Psoas muscle (tissue), 8 donors: Measurements from ENCODE around the gene FYN. TPM values are rescaled to one million over a fixed set of nuclear protein-coding genes. Genes with fewer than 3 reads are reported as not detected.

Experiments used
- ATAC-seq, 4 donors: fragments of 200-7000 bp; cut with Tn5 transposase; one replicate each; pipeline ENCODE4 v1.9.1; 2020; ENCODE audit warnings: moderate library complexity in 3 of 4, mild to moderate bottlenecking in 2 of 4
- DNase-seq, 2 donors: peaks; one replicate each; pipeline ENCODE4 v3.0.0-alpha.2; 2020
- H3K27ac ChIP-seq: fragments of 200-600 bp; one replicate; pipeline ENCODE4 v1.8.0; 2022
- H3K27me3 ChIP-seq, 3 donors: fragments of 200-600 bp in 1 of 3; one replicate each; pipeline versions ENCODE4 v1.6.1 to v1.8.0; 2013 to 2022; ENCODE audit warnings: low read length in 2 of 3, mild to moderate bottlenecking in 2 of 3, moderate library complexity in 1 of 3; ENCODE audit not compliant: insufficient read depth in 3 of 3
- H3K36me3 ChIP-seq, 2 donors: fragments of 200-600 bp in 1 of 2; one replicate each; pipeline versions ENCODE4 v1.6.1 to v1.8.0; 2013 to 2022; ENCODE audit warnings: low read depth in 1 of 2, mild to moderate bottlenecking in 1 of 2, moderate library complexity in 1 of 2; ENCODE audit not compliant: insufficient read depth in 1 of 2
- H3K4me1 ChIP-seq: fragments of 200-600 bp; one replicate; pipeline ENCODE4 v1.8.0; 2022
- H3K4me3 ChIP-seq: fragments of 200-600 bp; one replicate; pipeline ENCODE4 v1.8.0; 2022; ENCODE audit warnings: mild to moderate bottlenecking
- H3K9me3 ChIP-seq: fragments of 200-600 bp; one replicate; pipeline ENCODE4 v1.8.0; 2022
- CTCF ChIP-seq: fragments of 200-600 bp; IDR thresholded peaks from one replicate; pipeline ENCODE4 v1.8.0; 2022; ENCODE audit warnings: antibody characterized with exemption
- WGBS, 3 donors: extraction: QIAGEN DNeasy Blood & Tissue Kit; methylation state at CpG; one replicate each; pipeline versions ENCODE4 v1.1.6 to v1.1.7; 2013; 5-methylcytosine and 5-hydroxymethylcytosine counted together
- intact Hi-C, 2 donors: fragments of 100-400 bp; cut with DNase I; formaldehyde crosslinking; loops; one replicate each; pipeline versions ENCODE4 v1.11.0 to v1.14.2; 2022
- polyA plus RNA-seq, 3 donors: library from polyadenylated mRNA; stranded (reverse); fragments of 200-250 nt; gene quantifications; one replicate each; pipeline ENCODE4 v1.2.3, GENCODE V29; 2013
- total RNA-seq, 4 donors: library from RNA; stranded (reverse); fragmentation: NEBNext Ultra II Directional in 2 of 4; extraction: Animal tissue kit (Norgen Biotek cat#: 25700) in 2 of 4; gene quantifications; one replicate each; pipeline versions ENCODE4 v1.2.1 to v1.2.4, GENCODE V29; 2021 to 2023
- donor health status: healthy with polysubstance abuse.
- donor health status: DM: no; HTN: no; CAD: no; lungs with moderate emphysema.
- donor health status: Bipolar disorder and iron deficiency.
- donor health status: healthy.
- donor health status: DM: yes; HTN: yes; CAD: no.
- donor health status: DM: no; HTN: no; CAD: no.
- donor health status: DM: no; HTN: no; CAD: no.
- donor health status: DM: yes; HTN: yes; CAD: no.

FYN gene
- total and polyA plus RNA-seq, 7 donors: 7.1 to 27.8 (median 12.3) TPM

GRCh38 chr6:111874025-111874415 is 768 bp upstream of the FYN start:
- Histone ChIP-seq H3K27ac (no peak overlapping the region), H3K36me3 (no peaks in the 10 kb centered on the region)
- 1 to 6% (median 3%) methylated on average over 8 of the region's 8 CpGs for WGBS, 3 donors

GRCh38 chr6:111872401-111873177 is 663 bp downstream of the FYN start:
- intact Hi-C loops: loop anchor here (5.0 to 10.0 kb wide), 5 partner anchors 70 to 160 kb away; no protein-coding TSS in a partner anchor
- ATAC-seq (no peak), DNase-seq (peak; percentile 45 to 71)
- Histone ChIP-seq H3K4me1 (no peaks in the 10 kb centered on the region), H3K27me3 (peaks cover 0 to 31% (median 8%) of the 10 kb centered on the region in 3 donors), H3K36me3 (no peaks in the 10 kb centered on the region), H3K4me3 (peak overlapping the region; percentile 72), H3K9me3 (no peaks in the 10 kb centered on the region), H3K27ac (peak overlapping the region; percentile 62)
- no peak for TF ChIP-seq CTCF
- WGBS, 3 donors: 1% methylated on average over 34 to 82 of the region's 83 CpGs

More at GRCh38 chr6:111874025-111874415, 768 bp upstream of the FYN start:
- no peak for TF ChIP-seq CTCF
- H3K9me3 ChIP-seq: no peaks in the 10 kb centered on the region
- intact Hi-C loops: loop anchor here (5.0 to 10.0 kb wide), 5 partner anchors 72 to 162 kb away; no protein-coding TSS in a partner anchor
- no peak for ATAC-seq
- peaks cover 0 to 29% (median 8%) of the 10 kb centered on the region in 3 donors for H3K27me3 ChIP-seq
- peak in 1 of 2 donors; percentile 27 for DNase-seq
- H3K4me3 ChIP-seq: peak overlapping the region; percentile 72
- H3K4me1 ChIP-seq: no peaks in the 10 kb centered on the region

GRCh38 chr6:111871725-111872400 is 1.4 kb downstream of the FYN start:
- no peak for TF ChIP-seq CTCF
- DNase-seq: no peak
- Histone ChIP-seq H3K9me3 (no peaks in the 10 kb centered on the region), H3K4me3 (peak overlapping the region; percentile 72), H3K27ac (peak overlapping the region; percentile 62), H3K27me3 (peaks cover 0 to 31% (median 8%) of the 10 kb centered on the region in 3 donors), H3K36me3 (no peaks in the 10 kb centered on the region), H3K4me1 (no peaks in the 10 kb centered on the region)
- no peak for ATAC-seq
- intact Hi-C loops: loop anchor here (5.0 to 10.0 kb wide), 5 partner anchors 70 to 160 kb away; no protein-coding TSS in a partner anchor
- WGBS, 3 donors: 10 to 20% (median 11%) methylated on average over 13 of the region's 13 CpGs

GRCh38 chr6:111871207-111871606 is 2.0 kb downstream of the FYN start:
- intact Hi-C loops: loop anchor here (5.0 to 10.0 kb wide), 5 partner anchors 69 to 159 kb away; no protein-coding TSS in a partner anchor
- ATAC-seq (no peak), DNase-seq (no peak)
- Histone ChIP-seq H3K4me1 (no peaks in the 10 kb centered on the region), H3K27me3 (peaks cover 0 to 24% (median 8%) of the 10 kb centered on the region in 3 donors), H3K4me3 (peak overlapping the region; percentile 72), H3K9me3 (no peaks in the 10 kb centered on the region), H3K36me3 (no peaks in the 10 kb centered on the region), H3K27ac (no peak overlapping the region)
- WGBS, 3 donors: 33 to 45% (median 41%) methylated on average over 3 of the region's 3 CpGs
- TF ChIP-seq CTCF: no peak
